Measurements from ENCODE around the gene AGO3.

DNA sequence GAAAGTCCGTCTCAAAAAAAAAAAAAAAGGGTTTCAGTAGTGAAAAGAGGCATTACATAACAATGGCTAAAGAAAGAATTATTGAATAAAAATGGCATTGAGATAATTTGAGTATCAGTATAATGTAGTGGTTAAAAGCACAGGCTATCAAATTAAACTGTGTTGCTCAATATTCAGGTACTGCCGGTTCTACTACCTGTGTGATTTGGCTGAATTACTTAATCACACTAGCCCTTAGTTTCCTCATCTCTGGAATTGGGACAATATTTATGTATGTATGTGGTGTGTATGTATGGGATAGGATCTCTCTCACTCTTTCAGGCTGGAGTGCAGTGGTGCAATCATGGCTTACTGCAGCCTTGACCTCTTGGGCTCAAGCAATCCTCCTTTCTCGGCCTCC, 96.9 kb downstream of the AGO3 start:
- TF ChIP-seq RXRA (IDR thresholded peaks at IDR 0.05): no peak
- TF ChIP-seq, protein P1, sequence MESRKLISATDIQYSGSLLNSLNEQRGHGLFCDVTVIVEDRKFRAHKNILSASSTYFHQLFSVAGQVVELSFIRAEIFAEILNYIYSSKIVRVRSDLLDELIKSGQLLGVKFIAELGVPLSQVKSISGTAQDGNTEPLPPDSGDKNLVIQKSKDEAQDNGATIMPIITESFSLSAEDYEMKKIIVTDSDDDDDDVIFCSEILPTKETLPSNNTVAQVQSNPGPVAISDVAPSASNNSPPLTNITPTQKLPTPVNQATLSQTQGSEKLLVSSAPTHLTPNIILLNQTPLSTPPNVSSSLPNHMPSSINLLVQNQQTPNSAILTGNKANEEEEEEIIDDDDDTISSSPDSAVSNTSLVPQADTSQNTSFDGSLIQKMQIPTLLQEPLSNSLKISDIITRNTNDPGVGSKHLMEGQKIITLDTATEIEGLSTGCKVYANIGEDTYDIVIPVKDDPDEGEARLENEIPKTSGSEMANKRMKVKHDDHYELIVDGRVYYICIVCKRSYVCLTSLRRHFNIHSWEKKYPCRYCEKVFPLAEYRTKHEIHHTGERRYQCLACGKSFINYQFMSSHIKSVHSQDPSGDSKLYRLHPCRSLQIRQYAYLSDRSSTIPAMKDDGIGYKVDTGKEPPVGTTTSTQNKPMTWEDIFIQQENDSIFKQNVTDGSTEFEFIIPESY (IDR thresholded peaks at IDR 0.05): no peak
- TF ChIP-seq, protein P2, sequence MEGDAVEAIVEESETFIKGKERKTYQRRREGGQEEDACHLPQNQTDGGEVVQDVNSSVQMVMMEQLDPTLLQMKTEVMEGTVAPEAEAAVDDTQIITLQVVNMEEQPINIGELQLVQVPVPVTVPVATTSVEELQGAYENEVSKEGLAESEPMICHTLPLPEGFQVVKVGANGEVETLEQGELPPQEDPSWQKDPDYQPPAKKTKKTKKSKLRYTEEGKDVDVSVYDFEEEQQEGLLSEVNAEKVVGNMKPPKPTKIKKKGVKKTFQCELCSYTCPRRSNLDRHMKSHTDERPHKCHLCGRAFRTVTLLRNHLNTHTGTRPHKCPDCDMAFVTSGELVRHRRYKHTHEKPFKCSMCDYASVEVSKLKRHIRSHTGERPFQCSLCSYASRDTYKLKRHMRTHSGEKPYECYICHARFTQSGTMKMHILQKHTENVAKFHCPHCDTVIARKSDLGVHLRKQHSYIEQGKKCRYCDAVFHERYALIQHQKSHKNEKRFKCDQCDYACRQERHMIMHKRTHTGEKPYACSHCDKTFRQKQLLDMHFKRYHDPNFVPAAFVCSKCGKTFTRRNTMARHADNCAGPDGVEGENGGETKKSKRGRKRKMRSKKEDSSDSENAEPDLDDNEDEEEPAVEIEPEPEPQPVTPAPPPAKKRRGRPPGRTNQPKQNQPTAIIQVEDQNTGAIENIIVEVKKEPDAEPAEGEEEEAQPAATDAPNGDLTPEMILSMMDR (IDR thresholded peaks at IDR 0.05; ENCODE audit: low read depth, low read length, missing input control): no peak
- TF ChIP-seq, protein P3, sequence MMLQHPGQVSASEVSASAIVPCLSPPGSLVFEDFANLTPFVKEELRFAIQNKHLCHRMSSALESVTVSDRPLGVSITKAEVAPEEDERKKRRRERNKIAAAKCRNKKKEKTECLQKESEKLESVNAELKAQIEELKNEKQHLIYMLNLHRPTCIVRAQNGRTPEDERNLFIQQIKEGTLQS (IDR thresholded peaks at IDR 0.05): no peak
- TF ChIP-seq SP1 (IDR thresholded peaks at IDR 0.05): no peak
- TF ChIP-seq, protein P4, sequence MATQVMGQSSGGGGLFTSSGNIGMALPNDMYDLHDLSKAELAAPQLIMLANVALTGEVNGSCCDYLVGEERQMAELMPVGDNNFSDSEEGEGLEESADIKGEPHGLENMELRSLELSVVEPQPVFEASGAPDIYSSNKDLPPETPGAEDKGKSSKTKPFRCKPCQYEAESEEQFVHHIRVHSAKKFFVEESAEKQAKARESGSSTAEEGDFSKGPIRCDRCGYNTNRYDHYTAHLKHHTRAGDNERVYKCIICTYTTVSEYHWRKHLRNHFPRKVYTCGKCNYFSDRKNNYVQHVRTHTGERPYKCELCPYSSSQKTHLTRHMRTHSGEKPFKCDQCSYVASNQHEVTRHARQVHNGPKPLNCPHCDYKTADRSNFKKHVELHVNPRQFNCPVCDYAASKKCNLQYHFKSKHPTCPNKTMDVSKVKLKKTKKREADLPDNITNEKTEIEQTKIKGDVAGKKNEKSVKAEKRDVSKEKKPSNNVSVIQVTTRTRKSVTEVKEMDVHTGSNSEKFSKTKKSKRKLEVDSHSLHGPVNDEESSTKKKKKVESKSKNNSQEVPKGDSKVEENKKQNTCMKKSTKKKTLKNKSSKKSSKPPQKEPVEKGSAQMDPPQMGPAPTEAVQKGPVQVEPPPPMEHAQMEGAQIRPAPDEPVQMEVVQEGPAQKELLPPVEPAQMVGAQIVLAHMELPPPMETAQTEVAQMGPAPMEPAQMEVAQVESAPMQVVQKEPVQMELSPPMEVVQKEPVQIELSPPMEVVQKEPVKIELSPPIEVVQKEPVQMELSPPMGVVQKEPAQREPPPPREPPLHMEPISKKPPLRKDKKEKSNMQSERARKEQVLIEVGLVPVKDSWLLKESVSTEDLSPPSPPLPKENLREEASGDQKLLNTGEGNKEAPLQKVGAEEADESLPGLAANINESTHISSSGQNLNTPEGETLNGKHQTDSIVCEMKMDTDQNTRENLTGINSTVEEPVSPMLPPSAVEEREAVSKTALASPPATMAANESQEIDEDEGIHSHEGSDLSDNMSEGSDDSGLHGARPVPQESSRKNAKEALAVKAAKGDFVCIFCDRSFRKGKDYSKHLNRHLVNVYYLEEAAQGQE (IDR thresholded peaks at IDR 0.05): no peak
- no peak for TF ChIP-seq RAD21 (IDR thresholded peaks at IDR 0.05)
- no peak for TF ChIP-seq EGR1 (IDR thresholded peaks at IDR 0.05; ENCODE audit: low read depth in 2 of 2)
- TF ChIP-seq, protein P5, sequence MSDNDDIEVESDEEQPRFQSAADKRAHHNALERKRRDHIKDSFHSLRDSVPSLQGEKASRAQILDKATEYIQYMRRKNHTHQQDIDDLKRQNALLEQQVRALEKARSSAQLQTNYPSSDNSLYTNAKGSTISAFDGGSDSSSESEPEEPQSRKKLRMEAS (IDR thresholded peaks at IDR 0.05): no peak
- TF ChIP-seq JUND (IDR thresholded peaks at IDR 0.05): no peak
- no peak for TF ChIP-seq HNF4G (IDR thresholded peaks at IDR 0.05)
- no peak for TF ChIP-seq YY1 (IDR thresholded peaks at IDR 0.05)
- TF ChIP-seq TAF1 (conservative IDR thresholded peaks at IDR 0.05): no peak
- TF ChIP-seq FOXA1 (IDR thresholded peaks at IDR 0.05): no peak

Data from liver (tissue), 3 donors.